ENCODE results near the gene CCDC148. TPM values are rescaled to one million over a fixed set of nuclear protein-coding genes. Genes with fewer than 3 reads are reported as not detected.

Gene CCDC148
- total RNA-seq, 8 experiments from 2014 or later = 0.45 to 7.0 (median 1.5) TPM

GRCh38 chr2:158491072-158491471 is 34.5 kb upstream of the CCDC148 start:
- in situ Hi-C loops (cut with MboI; ENCODE audit: low pct_unique_long_range_greater_than_20kb in 2 of 9, low sequenced_read_pairs in 9 of 9, unreplicated experiment in 9 of 9) = no loop called here
- Histone ChIP-seq H3K4me3 (no peak overlapping the region), H3K27ac (no peak overlapping the region), H3K4me1 (replicated peaks in 1 of 2) (peaks cover 11 to 19% of the 10 kb centered on the region in 2 donors)
- ATAC-seq (replicated peaks in 6 of 8) = no peak
- WGBS, 10 experiments = 82 to 100% (median 96%) methylated on average over 1 to 4 of the region's 4 CpGs; no CpG with 5 or more reads in 2 of the 10 experiments

- 7 to 53% (median 46%) methylated on average over 2 to 6 of the region's 6 CpGs for WGBS, 10 experiments
- no peak overlapping the region for H3K27ac ChIP-seq
- in situ Hi-C loops (cut with MboI; ENCODE audit: low pct_unique_long_range_greater_than_20kb in 2 of 9, low sequenced_read_pairs in 9 of 9, unreplicated experiment in 9 of 9) = no loop called here
- peaks cover 11 to 19% of the 10 kb centered on the region in 2 donors for H3K4me1 ChIP-seq (replicated peaks in 1 of 2)
- no peak overlapping the region for H3K4me3 ChIP-seq
- peak in 1 of 8 experiments; percentile 27 for ATAC-seq (replicated peaks in 6 of 8)
Observed at GRCh38 chr2:158489366-158490112, 33.0 kb upstream of the CCDC148 start.

- no peak overlapping the region for H3K27ac ChIP-seq
- 58 to 100% (median 86%) methylated on average over 2 of the region's 2 CpGs; no CpG with 5 or more reads in 3 of the 10 experiments for WGBS, 10 experiments
- in situ Hi-C loops (cut with MboI; ENCODE audit: low pct_unique_long_range_greater_than_20kb in 2 of 9, low sequenced_read_pairs in 9 of 9, unreplicated experiment in 9 of 9) = no loop called here
- peaks cover 11 to 19% of the 10 kb centered on the region in 2 donors for H3K4me1 ChIP-seq (replicated peaks in 1 of 2)
- H3K4me3 ChIP-seq = no peak overlapping the region
- peak in 1 of 8 experiments; percentile 36 for ATAC-seq (replicated peaks in 6 of 8)
Observed at GRCh38 chr2:158488442-158489216, 32.1 kb upstream of the CCDC148 start.

DNA sequence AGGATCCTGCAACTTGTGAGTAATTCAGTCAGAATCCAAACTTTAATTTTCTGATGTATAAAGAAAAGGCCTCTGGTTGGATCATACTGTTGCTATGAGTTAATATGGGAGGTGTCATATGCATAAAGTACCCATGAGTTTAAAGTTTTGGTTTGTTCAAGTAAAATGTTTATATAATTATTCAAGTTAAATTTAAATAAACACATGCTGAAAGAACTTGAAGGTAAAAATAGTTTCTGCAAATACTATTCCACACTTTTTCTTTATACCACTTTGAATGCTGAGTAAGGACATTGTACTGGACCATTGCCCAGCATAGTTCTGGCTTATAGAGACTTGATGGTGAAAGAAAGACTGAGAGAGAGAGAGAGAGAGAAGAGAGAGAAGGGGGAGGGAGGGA is 30.9 kb upstream of the CCDC148 start:
- Histone ChIP-seq H3K4me1 (replicated peaks in 1 of 2) (peaks cover 11 to 19% of the 10 kb centered on the region in 2 donors), H3K4me3 (no peak overlapping the region), H3K27ac (no peak overlapping the region)
- in situ Hi-C loops (cut with MboI; ENCODE audit: low pct_unique_long_range_greater_than_20kb in 2 of 9, low sequenced_read_pairs in 9 of 9, unreplicated experiment in 9 of 9) = no loop called here
- peak in 3 of 8 experiments; percentile 69 to 84 (median 80) for ATAC-seq (replicated peaks in 6 of 8)

DNA sequence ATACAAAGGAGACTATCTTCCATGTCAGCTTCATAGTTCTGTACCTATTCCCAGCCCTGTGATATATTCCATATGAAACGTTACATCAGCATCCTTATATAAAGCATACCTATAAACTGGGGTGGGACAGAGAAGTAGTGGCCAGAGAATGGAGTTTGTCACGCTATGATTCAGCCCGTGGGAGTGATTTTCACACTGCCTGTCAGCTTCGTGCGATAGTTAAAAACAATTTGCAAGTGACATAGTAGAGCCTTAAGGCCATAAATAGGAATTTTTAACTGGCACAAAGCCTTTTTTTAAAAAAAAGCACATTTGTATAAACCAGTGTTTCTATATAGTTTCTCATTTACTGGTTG is 30.4 kb upstream of the CCDC148 start:
- Histone ChIP-seq H3K4me3 (no peak overlapping the region), H3K27ac (no peak overlapping the region), H3K4me1 (replicated peaks in 1 of 2) (peaks cover 11 to 19% of the 10 kb centered on the region in 2 donors)
- peak in 6 of 8 experiments; percentile 14 to 86 (median 60) for ATAC-seq (replicated peaks in 6 of 8)
- in situ Hi-C loops (cut with MboI; ENCODE audit: low pct_unique_long_range_greater_than_20kb in 2 of 9, low sequenced_read_pairs in 9 of 9, unreplicated experiment in 9 of 9) = no loop called here
- 0 to 83% (median 60%) methylated on average over 2 to 5 of the region's 5 CpGs; no CpG with 5 or more reads in 1 of the 10 experiments for WGBS, 10 experiments

DNA sequence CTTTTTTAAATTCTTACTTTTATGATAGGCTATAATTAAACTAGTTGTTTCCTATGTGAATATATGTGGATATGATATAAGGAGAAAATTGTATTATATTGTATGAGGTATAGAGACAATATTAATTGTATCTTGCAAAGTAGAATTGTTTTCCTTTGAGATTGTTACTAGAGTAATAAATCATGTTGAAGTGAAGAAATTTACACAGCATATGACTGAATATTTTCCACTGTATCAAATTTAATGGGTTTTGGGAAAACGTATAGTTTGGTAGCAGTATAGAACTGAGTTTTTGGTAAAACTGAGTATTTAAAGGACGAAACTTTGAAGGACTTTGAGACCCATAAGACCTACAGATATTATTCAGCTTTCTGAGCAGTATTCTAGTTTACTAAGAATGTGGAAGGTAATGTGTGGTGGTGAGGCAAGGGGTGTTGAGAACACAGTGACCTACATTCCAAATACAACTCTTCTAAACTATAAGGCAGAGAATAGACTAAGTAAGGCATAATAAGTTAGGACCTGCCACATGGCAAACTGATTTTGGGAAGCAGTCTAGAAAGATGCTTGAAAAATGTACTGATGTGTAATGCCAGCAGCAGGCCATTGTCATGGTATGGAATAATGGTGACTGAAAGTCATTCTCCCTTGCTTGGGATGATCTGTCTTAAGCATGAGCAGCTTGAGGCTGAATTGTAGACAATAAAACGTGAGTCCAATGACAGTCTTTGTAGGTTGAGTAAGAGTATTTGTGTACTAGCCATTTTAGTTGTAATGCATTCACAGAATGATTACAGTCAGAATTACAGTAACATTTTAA is 29.8 kb upstream of the CCDC148 start:
- in situ Hi-C loops (cut with MboI; ENCODE audit: low pct_unique_long_range_greater_than_20kb in 2 of 9, low sequenced_read_pairs in 9 of 9, unreplicated experiment in 9 of 9) = no loop called here
- 56 to 95% (median 77%) methylated on average over 1 to 3 of the region's 3 CpGs for WGBS, 10 experiments
- Histone ChIP-seq H3K4me3 (no peak overlapping the region), H3K27ac (no peak overlapping the region), H3K4me1 (replicated peaks in 1 of 2) (peaks cover 11 to 19% of the 10 kb centered on the region in 2 donors)
- peak in 4 of 8 experiments; percentile 12 to 36 (median 32) for ATAC-seq (replicated peaks in 6 of 8)

- H3K4me3 ChIP-seq = no peak overlapping the region
- WGBS, 10 experiments = 60 to 100% (median 92%) methylated on average over 1 to 8 of the region's 8 CpGs; no CpG with 5 or more reads in 1 of the 10 experiments
Observed at GRCh38 chr2:158484892-158485556, 28.5 kb upstream of the CCDC148 start.

DNA sequence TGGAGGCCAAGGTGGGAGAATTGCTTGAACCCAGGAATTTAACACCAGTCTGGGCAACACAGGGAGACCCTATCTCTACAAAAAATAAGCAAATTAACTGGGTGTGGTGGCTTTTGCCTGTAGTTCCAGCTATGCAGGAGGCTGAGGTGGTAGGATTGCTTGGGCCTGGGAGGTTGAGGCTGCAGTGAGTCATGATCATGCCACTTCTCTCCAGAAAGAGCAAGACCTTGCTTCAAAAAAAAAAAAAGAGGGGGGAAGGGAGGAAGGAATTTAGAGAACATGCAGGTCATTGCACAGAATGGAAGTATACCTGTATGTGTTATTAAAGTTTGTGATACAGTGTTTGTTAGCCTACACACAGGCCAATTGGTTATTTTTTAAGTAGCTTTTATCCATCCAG is 26.0 kb upstream of the CCDC148 start:
- H3K27ac ChIP-seq = no peak overlapping the region
- no peak for ATAC-seq (replicated peaks in 6 of 8)
- in situ Hi-C loops (cut with MboI; ENCODE audit: low pct_unique_long_range_greater_than_20kb in 2 of 9, low sequenced_read_pairs in 9 of 9, unreplicated experiment in 9 of 9) = no loop called here

More at GRCh38 chr2:158484892-158485556, 28.5 kb upstream of the CCDC148 start:
- no peak for ATAC-seq (replicated peaks in 6 of 8)
- in situ Hi-C loops (cut with MboI; ENCODE audit: low pct_unique_long_range_greater_than_20kb in 2 of 9, low sequenced_read_pairs in 9 of 9, unreplicated experiment in 9 of 9) = no loop called here
- H3K4me1 ChIP-seq (replicated peaks in 1 of 2) = peaks cover 11 to 19% of the 10 kb centered on the region in 2 donors
- H3K27ac ChIP-seq = no peak overlapping the region

DNA sequence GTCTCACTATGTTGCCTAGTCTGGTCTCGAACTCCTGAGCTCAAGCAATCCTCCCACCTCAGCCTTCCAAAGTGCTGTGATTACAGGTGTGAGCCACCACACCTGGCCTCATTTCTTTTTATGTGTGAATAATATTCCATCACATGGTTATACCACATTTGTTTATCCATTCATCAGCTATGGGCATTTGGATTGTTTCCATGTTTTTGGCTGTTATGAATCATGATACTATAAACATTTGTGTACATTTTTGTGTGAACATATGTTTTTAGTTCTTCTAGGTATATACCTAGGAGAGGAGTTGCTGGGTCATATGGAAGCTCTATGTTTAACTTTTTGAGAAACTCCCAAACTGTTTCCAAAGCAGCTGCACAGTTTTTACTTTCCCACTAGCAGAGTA is 24.6 kb upstream of the CCDC148 start:
- no peaks in the 10 kb centered on the region for H3K4me1 ChIP-seq (replicated peaks in 1 of 2)
- H3K4me3 ChIP-seq = no peak overlapping the region
- WGBS, 10 experiments = 82 to 100% (median 93%) methylated on average over 1 of the region's 1 CpG; no CpG with 5 or more reads in 3 of the 10 experiments
- ATAC-seq (replicated peaks in 6 of 8) = no peak
- in situ Hi-C loops (cut with MboI; ENCODE audit: low pct_unique_long_range_greater_than_20kb in 2 of 9, low sequenced_read_pairs in 9 of 9, unreplicated experiment in 9 of 9) = no loop called here
- H3K27ac ChIP-seq = no peak overlapping the region

More for the DNA sequence above, 26.0 kb upstream of the CCDC148 start:
- Histone ChIP-seq H3K4me3 (no peak overlapping the region), H3K4me1 (replicated peaks in 1 of 2) (peaks cover 4 to 6% of the 10 kb centered on the region in 2 donors)

GRCh38 chr2:158478816-158479215 is 22.3 kb upstream of the CCDC148 start:
- WGBS, 10 experiments = 13 to 100% (median 60%) methylated on average over 1 of the region's 1 CpG; no CpG with 5 or more reads in 1 of the 10 experiments
- Histone ChIP-seq H3K27ac (no peak overlapping the region), H3K4me3 (no peak overlapping the region), H3K4me1 (replicated peaks in 1 of 2) (no peaks in the 10 kb centered on the region)
- in situ Hi-C loops (cut with MboI; ENCODE audit: low pct_unique_long_range_greater_than_20kb in 2 of 9, low sequenced_read_pairs in 9 of 9, unreplicated experiment in 9 of 9) = no loop called here
- no peak for ATAC-seq (replicated peaks in 6 of 8)

- no peak overlapping the region for H3K27ac ChIP-seq
- WGBS, 10 experiments = 27 to 90% (median 73%) methylated on average over 3 to 6 of the region's 6 CpGs
- peak in 2 of 8 experiments; percentile 19 to 34 for ATAC-seq (replicated peaks in 6 of 8)
Observed at GRCh38 chr2:158478237-158478636, 21.7 kb upstream of the CCDC148 start.

GRCh38 chr2:158477202-158477601 is 20.6 kb upstream of the CCDC148 start:
- Histone ChIP-seq H3K4me3 (no peak overlapping the region), H3K4me1 (replicated peaks in 1 of 2) (no peaks in the 10 kb centered on the region), H3K27ac (no peak overlapping the region)
- no peak for ATAC-seq (replicated peaks in 6 of 8)
- in situ Hi-C loops (cut with MboI; ENCODE audit: low pct_unique_long_range_greater_than_20kb in 2 of 9, low sequenced_read_pairs in 9 of 9, unreplicated experiment in 9 of 9) = no loop called here
- 60 to 93% (median 85%) methylated on average over 1 to 3 of the region's 3 CpGs; no CpG with 5 or more reads in 2 of the 10 experiments for WGBS, 10 experiments

More at GRCh38 chr2:158478237-158478636, 21.7 kb upstream of the CCDC148 start:
- H3K4me3 ChIP-seq = no peak overlapping the region
- no peaks in the 10 kb centered on the region for H3K4me1 ChIP-seq (replicated peaks in 1 of 2)
- in situ Hi-C loops (cut with MboI; ENCODE audit: low pct_unique_long_range_greater_than_20kb in 2 of 9, low sequenced_read_pairs in 9 of 9, unreplicated experiment in 9 of 9) = no loop called here

Data from motor neuron (in vitro differentiated cells).